Cerebellar cortex (tissue), 1 donor: ENCODE results near the gene AEN.

Experiments used
- DNase-seq: peaks from one replicate; pipeline ENCODE4 v3.0.0-alpha.2; 2015; ENCODE audit warnings: low spot score

Gene AEN

DNA sequence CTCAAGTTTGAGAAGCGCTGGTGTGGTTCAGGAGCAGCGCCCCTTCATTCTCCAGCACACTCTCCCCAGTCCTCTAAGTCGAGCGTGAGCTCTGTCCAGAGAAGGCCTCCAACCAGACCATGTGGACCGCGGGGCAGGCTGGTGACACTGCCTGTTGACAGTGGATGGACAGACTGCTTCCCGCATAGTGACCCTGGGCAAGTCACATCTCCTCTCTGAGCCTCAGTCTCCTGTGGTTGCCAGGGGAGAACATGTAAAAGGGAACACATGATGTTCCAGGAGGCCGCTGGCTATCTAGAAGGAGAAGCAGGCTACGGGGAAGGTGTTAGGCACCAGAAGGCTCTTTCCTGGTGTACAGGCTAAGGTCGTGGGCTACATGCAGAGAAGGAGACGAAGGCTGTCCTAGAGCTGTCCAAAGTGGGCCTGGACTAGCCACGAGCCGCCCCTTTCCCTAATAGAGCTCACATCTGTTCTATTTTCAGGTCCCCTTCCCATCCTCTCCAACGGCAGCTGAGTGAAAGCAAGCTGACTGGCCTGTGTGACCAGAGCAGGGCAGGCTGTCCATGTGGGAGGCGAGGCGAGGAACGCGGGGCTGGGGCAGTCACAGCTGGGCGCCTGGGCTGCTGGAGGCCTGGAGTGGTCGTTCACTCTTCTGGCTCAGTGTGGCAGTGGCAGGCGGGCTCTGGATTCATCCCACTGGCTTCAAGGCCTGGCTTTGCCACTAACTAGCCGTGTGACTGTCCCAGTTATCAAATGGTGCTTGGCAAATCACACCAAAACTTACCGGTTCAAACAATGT is 28.8 kb downstream of the AEN start:
- DNase-seq = no peak

DNA sequence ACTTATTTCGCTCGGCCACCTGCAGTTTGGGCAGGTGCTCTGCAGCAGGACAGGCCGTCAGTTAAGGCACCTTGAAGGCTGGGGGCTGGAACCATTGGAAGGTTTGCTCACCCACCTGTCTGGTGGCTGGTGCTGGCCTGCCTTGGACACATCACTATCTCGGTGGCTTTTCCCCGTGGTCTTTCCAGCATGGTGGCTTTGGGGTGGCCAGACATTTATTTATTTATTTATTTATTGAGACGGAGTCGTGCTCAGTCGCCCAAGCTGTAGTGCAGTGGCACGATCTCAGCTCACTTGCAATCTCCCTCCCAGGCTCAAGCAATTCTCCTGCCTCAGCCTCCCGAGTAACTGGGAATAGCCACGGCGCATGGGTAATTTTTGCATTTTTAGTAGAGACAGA is 29.4 kb downstream of the AEN start:
- no peak for DNase-seq

DNA sequence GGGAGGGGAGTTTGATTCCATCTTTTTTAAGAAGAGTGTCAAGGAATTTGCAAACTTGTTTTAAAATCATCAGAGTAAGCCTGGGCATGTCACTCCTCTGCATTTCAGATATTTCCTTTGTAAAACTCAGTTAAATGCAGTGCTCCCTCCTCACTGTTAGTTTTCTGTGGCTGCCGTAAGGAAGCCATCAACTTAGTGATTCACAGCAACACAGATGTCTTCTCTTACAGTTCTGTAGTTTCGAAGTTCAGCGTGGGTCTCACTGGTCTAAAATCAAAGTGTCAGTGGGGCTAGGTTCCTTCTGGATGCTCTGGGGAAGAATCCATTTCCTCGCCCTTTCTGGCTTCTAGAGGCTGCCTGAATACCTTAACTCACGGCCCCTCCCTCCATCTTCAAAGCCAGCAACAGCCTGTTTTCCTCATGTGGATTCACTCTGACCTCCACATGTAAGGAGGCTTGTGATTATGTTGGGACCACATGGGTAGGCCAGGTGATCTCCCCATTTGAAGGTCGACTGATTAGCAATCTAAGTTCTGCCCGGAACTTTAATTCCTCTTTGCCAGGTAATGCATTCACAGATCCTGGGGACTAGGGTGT is 30.1 kb downstream of the AEN start:
- DNase-seq = no peak

DNA sequence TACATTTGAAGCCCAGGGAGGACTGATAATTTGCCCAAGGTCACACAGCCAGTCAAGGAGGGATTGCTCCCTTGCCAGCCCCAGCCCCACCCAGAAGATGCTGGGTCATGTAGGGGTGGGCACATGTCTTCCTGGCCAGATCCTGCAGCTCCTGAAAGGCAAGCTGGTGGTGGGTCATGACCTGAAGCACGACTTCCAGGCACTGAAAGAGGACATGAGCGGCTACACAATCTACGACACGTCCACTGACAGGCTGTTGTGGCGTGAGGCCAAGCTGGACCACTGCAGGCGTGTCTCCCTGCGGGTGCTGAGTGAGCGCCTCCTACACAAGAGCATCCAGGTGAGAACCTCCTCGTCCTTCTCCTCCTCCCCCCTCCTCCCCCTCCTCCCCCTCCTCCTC is 30.8 kb downstream of the AEN start:
- DNase-seq = no peak

DNA sequence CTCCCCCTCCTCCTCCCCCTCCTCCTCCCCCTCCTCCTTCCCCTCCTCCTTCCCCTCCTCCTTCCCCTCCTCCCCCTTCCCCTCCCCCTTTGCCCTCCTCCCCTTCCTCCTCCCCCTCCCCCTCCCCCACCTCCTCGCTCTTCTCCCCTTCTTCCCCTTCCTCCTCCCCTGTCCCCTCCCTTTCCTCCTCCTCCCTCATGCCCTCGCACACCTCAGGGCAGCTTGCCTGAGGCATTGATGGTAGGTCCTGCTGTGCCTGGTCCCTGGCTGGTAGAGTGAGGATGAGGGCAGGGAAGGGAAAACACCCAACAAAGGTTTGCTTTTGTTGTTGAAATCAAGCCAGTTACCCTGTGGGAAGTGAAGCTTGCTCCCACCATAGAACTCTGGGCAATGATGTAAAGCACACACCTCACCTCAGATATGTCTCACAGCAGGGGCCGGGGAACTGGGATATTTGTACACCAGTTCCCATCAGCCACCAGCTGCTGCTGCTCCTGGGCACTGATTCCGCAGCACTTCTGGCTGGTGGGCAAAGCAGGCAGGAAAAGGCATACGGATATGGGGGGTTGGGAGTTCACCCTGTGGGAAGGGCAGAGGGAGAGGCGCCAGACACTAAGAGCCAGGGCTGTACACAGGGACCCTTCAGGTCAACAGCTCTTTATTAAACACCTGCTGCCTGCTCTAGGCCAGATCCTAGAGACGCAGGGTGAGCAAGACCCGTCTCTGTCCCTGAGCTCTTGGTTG is 31.5 kb downstream of the AEN start:
- DNase-seq = no peak

DNA sequence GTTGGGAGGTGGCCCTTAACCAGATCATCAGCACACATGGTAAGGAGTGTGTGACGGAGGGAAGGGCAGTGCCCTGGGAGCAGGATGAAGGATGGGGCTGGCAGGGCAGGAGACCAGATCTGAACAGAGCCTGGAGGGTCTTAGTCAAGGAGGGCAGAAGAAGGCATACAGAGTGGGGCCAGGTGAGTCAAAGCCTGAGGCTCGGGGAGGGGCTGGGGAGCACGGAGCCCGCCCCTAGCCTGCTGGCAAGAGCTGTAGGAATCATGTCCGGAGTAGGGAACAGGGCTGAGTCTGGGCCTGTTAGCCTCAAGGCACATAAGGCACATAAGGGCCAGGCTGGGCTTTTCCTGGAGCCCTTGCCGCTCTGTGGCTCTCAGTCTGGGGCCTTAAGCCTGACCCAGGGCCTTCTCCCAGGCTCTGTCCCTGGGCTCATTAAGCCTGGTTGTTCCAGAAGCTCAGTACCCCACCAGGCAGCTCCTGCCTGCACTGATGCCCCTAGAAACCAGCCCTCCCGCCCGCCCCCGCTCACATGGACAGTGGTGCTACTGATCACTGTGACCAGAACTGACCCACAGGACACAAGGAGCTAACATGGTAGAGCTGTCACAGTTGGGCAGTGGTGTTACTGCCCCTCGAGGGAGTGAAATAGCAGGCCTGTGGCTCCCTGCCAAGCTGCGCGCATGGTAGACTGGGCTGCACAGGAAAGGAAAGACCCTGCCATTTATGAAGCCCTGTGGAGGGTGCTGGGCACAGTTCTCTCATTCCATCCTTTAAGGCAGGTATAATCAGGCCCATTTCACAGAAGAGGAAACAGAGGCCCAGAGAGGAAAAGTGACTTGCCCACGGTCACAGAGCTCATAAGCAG is 32.3 kb downstream of the AEN start:
- no peak for DNase-seq

DNA sequence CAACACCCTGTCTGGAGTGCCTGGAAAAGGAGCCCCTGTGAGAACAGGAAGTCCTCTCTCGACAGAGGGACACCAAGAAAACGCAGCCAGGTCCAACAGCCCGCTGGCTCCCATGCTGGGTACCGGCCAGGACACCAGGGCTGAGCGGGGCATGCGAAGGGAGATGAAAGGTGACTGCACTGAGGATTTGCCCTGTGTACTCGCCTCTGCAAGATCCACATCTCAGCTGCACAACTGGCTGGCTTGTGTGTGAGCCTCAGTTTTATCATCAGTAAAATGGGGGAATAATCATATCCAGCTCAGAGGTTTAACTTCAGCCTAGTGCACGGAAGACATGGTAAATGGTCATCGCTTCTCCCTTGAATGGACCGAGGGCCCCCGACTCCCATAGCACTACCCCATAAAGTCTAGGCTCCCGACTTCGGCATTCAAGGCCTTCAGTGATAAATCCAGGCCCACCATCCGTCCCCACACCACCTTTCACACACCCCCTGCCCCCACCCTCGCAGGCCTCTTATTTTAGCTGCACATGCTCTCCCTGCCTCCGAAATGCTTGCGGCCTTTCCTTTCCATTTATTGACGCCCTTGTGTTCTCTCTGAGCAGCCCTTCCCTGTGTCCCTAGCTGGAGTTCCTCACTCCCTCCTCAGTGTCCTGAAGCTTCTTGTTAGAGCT is 33.4 kb downstream of the AEN start:
- no peak for DNase-seq

DNA sequence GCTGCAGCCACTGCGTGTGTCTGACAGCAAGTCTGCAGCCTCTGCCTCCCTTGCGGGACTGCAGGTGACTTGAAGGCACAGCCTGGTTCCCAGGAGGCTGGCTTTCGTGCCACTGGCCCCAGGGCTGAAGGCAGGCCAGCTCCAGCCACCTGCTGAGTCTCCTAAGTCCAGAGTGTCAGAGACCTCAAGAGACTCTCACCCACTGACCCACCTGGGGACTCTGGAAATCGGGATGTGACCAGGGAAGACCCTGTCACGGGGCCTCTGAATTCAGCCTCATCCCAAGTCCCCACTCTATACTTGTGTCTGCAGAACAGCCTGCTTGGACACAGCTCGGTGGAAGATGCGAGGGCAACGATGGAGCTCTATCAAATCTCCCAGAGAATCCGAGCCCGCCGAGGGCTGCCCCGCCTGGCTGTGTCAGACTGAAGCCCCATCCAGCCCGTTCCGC is 34.0 kb downstream of the AEN start:
- DNase-seq = no peak

DNA sequence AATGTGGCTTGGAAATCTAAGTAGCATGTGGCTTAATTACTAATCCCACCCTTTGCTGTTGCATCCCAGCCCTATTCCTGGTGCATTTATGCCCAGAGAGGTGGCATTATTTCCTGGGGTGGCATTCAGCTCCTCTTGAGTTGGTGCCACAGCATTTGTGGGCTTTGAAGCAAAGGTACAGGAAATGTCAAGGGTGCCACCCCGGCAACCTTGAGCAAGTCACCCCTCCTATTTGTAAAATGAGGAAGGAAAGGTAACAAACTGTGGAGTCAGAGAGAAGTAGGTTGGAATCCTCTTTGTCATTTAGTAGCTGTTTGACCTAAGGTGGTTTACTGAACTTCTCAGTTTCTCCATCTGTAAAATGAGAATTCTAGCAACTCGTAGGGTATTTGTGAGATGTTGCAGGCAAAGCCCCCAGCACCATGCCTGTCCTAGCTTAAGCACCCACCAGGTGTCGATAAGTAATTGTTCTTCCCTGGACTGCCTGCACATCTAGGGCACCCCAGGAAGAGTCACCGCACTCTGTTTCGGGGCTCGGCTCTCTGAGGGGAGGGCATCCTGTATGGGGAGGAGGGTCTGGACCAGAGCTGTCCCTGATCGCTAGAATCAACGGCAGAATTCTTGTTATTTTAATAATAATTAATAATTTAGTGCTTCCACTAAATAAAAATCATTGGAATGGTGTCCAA is 34.8 kb downstream of the AEN start:
- no peak for DNase-seq

DNA sequence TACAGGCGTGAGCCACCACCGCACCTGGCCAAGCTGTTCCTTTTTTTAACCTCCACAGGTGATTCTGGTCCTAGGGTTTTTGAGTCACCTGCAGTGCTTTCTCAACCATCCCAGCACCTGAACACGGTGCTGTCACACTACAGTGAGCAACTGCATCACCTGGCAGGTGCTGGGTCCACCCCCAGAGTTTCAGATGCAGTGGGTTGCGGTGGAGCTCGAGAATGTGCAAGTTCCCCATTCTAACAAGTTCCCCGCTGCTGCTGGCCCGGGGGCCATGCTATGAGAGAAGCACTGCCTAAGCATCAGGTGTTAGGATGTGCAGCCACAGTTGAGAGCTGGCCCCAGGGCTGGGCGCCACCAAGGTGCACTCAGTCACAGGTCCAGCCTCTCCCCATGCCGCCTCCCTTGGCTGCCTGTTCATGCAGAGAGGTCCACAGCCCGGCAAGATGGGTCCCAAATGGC is 35.7 kb downstream of the AEN start:
- no peak for DNase-seq

DNA sequence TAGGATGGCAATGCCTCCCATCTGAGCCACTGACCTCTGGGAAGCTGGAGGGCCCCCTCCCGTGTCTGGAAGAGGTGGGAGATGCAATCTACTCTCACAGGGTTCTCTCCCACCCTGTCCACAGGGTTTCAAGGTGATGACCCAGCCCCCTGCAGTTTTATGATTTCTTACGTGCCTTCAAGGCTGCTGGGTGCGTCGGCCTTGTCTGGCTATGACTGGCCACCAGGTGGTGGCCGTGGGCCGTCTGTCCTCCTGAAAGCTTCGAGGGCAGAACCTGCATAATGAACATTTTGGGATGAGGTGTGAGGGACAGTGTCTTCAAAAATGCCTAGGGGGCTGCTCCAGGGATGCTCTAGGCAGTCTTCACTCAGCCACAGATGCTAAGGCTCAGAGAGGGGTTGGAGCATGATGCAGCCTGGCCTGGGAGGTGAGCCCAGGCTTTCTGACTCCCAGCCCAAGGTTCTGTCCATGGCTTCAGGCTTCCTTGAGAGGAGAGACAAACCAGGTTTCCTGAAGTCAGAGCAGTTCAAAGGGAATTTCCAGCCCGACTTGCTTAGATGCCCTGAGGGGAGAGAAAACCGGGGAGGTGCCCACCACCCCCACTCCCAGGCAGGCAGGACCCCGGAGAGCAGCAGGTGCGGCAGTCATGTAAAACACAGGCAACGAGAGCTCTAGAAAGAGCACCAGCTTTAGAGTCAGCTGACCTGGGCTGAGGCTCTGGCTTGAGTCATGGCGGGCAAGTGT is 36.4 kb downstream of the AEN start:
- no peak for DNase-seq

DNA sequence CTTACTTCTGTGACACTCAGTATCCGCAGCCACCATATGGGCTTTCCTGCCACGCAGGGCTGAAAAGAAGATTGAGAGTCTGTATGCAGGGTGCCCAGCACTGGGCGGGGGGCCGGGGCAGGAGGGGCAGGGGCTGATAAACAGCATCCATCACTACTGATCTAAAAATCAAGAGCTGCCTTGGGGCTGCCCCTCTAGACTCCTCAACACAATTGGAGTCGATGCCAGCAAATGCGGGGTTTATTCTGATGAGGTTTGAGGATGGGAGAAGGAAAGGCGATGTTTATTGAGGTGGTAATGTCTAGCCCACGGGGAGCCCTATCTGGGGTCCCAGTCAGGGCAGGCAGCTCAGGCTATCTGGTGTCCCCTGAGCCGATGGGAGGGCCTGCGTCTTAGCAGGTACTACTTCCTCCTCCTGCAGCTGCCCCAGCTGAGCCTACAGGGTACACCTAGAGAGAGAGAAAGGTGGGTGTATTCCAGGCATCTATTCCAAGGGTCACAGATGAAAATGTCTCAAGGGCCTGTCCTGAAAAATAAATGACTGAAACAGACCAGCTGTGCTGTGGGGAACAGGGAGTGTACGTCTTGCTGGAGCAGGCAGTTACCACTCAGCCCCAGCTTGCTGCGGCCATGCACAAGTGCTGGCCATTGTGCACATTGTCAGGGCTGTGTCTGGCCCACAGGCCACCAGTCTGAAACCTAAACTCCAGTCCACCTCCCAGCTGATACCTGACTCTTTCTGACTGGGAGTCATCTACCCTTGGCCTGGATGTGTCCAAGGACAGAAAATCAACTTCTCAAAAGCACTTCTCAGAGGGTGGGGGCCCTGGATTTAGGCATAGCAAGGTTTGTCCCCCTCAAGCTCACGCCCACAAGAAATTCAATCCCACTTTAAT is 37.2 kb downstream of the AEN start:
- DNase-seq = no peak

DNA sequence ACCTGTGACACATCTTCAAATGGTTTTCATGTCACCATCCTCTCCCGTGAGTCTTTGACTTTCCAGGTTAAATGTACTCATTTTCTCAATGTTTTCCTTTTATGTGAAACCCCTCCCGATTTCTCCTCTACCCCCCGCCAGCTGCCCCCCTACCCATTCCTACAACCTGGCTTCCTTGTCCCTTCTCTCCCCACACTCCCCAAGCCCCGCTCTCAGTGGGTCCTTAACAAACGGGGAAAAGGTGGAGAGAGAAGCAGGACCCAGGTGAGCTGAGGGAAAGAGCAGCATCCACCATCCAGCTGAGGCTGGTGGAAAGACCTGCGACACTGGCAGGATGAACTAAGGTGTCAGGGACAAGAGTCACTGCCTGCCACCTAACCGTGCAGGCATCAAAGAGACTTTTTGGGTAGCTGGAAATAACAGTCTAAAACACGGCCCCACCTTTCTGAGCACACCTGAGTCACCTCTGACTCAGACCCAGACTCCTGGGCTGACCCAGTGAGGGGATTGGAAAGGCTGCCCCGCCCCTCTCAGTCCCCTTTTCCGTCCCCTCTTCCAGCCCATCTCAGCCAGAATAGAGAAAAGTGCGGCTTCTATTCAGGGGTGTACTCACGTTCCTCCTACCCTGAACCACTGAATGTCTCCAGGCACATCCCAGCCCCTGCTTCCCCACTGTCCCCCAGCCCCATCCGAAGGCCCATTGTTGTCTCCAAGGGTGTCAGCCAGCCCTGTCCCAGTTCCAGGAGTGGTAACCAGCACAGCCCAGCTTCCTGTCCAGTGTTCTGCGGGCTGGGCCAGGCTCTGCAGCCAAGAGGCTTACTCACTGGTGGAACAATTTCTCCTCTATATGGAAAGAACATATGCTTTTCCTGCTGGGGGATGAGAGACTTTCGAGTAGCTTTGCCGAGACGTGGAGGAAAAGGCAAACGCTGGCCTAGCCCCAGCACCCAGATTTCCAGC is 38.1 kb downstream of the AEN start:
- DNase-seq = no peak

DNA sequence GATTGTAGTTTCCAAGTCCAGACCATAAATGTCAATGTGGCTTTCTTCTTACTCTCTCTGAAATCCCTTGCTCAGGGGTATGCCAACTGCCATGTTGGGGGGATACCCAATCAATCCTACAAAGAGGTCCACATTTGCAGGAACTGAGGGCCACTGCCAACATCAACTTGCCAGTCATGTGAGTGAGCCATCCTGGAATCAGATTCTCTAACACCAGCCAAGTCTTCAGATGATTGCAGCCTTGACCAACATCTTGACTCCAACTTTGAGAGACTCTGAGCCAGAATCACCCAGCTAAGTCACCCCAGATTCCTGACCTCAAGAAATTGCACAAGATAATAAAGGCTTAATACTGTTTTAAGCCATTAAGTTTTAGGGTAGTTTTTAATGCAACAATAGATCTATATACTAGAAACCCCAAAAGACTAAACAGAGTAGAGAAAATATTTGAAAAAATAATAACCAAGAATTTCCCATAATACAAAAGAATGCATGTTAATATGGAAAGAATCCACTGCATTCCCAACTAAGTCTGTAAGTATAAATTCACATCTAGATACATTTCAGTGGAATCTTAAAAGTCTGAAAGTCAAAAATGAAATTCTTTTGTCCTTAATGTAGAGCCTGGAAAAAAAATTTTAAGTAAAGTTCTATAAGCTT is 40.0 kb downstream of the AEN start:
- DNase-seq = no peak

DNA sequence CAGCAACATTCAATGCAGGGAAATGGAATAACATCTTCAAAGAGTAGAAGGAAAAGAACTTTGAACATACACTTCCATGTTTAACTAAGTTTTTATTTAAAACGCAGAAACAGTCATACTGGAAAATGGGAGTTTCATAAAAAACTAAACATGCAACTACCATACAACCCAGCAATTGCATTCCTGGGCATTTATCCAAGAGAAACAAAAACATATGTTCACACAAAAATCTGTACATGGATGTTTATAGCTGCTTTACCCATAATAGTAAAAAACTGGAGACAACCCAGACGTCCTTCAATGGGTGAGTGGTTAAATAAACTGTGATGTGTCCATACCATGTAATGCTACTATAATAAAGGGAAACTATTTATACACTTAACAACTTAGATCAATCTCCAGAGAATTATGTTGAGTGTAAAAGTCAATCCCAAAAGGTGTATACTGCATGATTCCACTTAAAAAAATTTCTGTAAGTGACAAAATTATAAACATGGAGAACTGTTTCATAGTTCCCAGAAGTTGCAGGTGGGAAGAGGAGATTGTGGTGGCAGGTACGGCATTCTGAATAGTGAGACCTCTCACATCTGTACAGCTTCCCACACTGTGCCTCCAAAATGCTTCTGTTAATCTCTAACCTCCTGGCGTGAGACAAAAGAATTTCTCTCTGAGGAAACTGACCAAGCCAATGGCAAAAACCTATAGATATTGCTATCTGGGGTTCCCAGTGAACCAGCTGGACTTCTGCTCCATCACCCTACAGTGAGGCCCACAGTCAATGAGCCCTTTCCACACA is 40.8 kb downstream of the AEN start:
- no peak for DNase-seq

DNA sequence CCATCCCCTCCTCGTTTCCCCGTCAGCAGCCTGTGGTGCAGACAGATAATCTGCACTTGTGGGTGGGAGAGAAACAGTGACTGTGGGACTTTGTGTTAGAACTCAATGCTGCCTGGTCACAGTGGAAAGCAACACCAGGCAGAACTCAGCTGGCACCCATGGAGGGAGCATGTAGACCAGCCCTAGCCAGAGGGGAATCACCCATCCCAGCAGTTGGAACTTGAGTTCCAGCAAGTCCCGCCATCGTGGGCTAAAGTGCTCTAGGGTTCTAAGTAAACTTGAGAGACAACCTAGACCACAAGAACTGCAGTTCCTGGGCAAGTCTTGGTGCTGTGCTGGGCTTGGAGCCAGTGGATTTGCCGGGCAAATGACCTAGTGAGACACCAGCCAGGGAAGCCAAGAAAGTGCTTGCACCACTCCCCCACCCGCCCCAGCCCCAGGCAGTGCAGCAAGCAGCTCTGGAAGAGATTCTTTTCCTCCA is 42.0 kb downstream of the AEN start:
- DNase-seq = no peak
